ENCODE data around the gene FAM184A. TPM values are rescaled to one million over a fixed set of nuclear protein-coding genes. Genes with fewer than 3 reads are reported as not detected.

FAM184A gene
- total and polyA plus RNA-seq, 9 of the 15 experiments (the other 6 are each of a cell fraction or from before 2014, with no cell fraction given): 6.4 to 18.7 (median 13.1) TPM

GRCh38 chr6:118934461-118935330 is 143.8 kb downstream of the FAM184A start, which contains the start of gene MCM9 (continued):
- peak in 1 of 2 experiments; percentile 84; a peak in 2 of 4 replicates for TF ChIP-seq ZNF639 (CRISPR knock-in tag; conservative IDR thresholded peaks at IDR 0.05 in 1 of 2, IDR thresholded peaks at IDR 0.05 in 1 of 2)
- TF ChIP-seq PKNOX1 (IDR thresholded peaks at IDR 0.05): no peak
- 0 out of 2 replicates have a peak, but pooled peaks have one; percentile 20 for TF ChIP-seq ZNF644 (tag; IDR thresholded peaks at IDR 0.05; ENCODE audit: low read depth)
- no peak for TF ChIP-seq CTCF (IDR thresholded peaks at IDR 0.05 in 2 of 3, conservative IDR thresholded peaks at IDR 0.05 in 1 of 3; ENCODE audit: insufficient read depth in 2 of 3, low read depth in 1 of 3, low read length in 3 of 3)
- TF ChIP-seq USF1 (CRISPR knock-in tag; IDR thresholded peaks at IDR 0.05): peak; percentile 41
- no peak for TF ChIP-seq KDM1A (IDR thresholded peaks at IDR 0.05)
- TF ChIP-seq NCOA1 (IDR thresholded peaks at IDR 0.05; ENCODE audit: low read depth): peak; percentile 44; the same call in 1 of the 2 replicates
- peak; percentile 78 for TF ChIP-seq ZNF175 (CRISPR knock-in tag; IDR thresholded peaks at IDR 0.05; ENCODE audit: low read depth)
- no peak for TF ChIP-seq ZNF398 (CRISPR knock-in tag; IDR thresholded peaks at IDR 0.05)
- 0 out of 2 replicates have a peak, but pooled peaks have one; percentile 17 for TF ChIP-seq FOSL1 (tag; conservative IDR thresholded peaks at IDR 0.05)
- no peak for TF ChIP-seq SRSF1 (IDR thresholded peaks at IDR 0.05; ENCODE audit: low read depth, low read length)
- TF ChIP-seq MEF2A (IDR thresholded peaks at IDR 0.05; ENCODE audit: control insufficient read depth, low read depth, low read length): no peak
- TF ChIP-seq ZNF124 (CRISPR knock-in tag; IDR thresholded peaks at IDR 0.05): no peak
- TF ChIP-seq ZNF12 (CRISPR knock-in tag; IDR thresholded peaks at IDR 0.05): no peak
- TF ChIP-seq PURB (CRISPR knock-in tag; IDR thresholded peaks at IDR 0.05; ENCODE audit: low read depth): no peak
- peak; percentile 48 for TF ChIP-seq JUND (IDR thresholded peaks at IDR 0.05; ENCODE audit: borderline replicate concordance, low read depth, low read length)
- peak; percentile 8; the same call in 1 of the 3 replicates for TF ChIP-seq JUND (tag; IDR thresholded peaks at IDR 0.05; ENCODE audit: borderline replicate concordance, low read depth, low read length)
- TF ChIP-seq KLF6 (CRISPR knock-in tag; IDR thresholded peaks at IDR 0.05; ENCODE audit: borderline replicate concordance): 0 out of 2 replicates have a peak, but pooled peaks have one; percentile 52
- no peak for TF ChIP-seq ZNF583 (CRISPR knock-in tag; IDR thresholded peaks at IDR 0.05)

All from K562 (cell line).